ENCODE data around the gene SPPL3. TPM values are rescaled to one million over a fixed set of nuclear protein-coding genes. Genes with fewer than 3 reads are reported as not detected.

SPPL3 gene
- total RNA-seq, 4 donors from 2014 or later: 25.7 to 37.5 (median 34.7) TPM

DNA sequence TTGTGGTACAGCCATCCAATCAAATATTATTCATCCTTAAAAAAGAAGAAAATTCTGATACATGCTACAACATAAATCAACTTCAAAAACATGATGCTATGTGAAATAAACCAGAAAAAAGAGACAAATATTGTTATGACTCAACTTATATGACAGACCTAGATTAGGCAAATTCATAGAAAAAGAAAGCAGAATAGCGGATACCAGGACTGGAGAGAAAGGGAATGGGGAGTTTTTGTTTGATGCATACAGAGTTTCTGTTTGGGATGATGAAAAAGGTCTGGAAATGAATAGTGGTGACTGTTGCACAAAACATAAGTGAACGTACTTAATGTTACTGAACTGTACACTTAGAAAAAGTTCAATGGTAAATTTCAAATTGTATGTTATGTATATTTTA lies 82.3 kb downstream of the SPPL3 start:
- H3K27ac ChIP-seq: no peak overlapping the region
- no peak for DNase-seq
- H3K4me1 ChIP-seq: peaks cover 13 to 31% of the 10 kb centered on the region in 2 donors
- no peak for TF ChIP-seq POLR2A (IDR thresholded peaks at IDR 0.05)
- TF ChIP-seq, protein P1, sequence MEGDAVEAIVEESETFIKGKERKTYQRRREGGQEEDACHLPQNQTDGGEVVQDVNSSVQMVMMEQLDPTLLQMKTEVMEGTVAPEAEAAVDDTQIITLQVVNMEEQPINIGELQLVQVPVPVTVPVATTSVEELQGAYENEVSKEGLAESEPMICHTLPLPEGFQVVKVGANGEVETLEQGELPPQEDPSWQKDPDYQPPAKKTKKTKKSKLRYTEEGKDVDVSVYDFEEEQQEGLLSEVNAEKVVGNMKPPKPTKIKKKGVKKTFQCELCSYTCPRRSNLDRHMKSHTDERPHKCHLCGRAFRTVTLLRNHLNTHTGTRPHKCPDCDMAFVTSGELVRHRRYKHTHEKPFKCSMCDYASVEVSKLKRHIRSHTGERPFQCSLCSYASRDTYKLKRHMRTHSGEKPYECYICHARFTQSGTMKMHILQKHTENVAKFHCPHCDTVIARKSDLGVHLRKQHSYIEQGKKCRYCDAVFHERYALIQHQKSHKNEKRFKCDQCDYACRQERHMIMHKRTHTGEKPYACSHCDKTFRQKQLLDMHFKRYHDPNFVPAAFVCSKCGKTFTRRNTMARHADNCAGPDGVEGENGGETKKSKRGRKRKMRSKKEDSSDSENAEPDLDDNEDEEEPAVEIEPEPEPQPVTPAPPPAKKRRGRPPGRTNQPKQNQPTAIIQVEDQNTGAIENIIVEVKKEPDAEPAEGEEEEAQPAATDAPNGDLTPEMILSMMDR (IDR thresholded peaks at IDR 0.05): no peak
- no peaks in the 10 kb centered on the region for H3K36me3 ChIP-seq
- 65 to 95% methylated on average over 2 of the region's 2 CpGs for WGBS, 2 donors
- intact Hi-C loops (cut with DNase I): no loop called here
- H3K27me3 ChIP-seq: no peaks in the 10 kb centered on the region
- no peak overlapping the region for H3K4me3 ChIP-seq (replicated peaks in 1 of 3)
- no peaks in the 10 kb centered on the region for H3K9me3 ChIP-seq

DNA sequence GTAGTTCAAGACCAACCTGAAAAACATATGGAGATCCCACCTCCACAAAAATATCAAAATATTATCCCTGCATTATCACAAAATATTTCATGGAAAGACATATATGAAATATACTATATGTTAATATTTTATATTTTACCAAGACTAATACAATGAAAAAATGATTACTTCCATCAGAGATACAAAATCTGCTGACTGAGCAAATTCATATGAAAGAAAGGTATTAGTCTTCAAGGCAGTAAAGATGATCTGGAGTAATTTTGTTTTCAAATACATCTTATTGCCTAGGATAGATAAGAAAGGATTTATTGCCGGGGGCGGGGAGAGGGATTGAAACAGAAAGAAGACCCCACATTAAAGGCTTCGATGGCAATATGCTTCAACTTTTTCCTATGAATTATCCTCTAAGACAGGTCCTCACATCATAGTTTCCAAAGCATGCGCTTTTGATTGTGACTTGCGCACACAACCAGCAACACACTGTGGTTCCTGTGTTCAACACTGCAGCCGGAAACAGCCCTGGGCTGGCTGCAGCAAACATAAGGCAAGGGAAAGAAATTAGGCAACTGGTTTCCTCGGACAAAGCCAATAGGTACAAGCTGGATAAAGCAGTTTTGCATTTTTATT lies 83.2 kb downstream of the SPPL3 start:
- Histone ChIP-seq H3K4me1 (peaks cover 7 to 25% of the 10 kb centered on the region in 2 donors), H3K4me3 (replicated peaks in 1 of 3) (no peak overlapping the region), H3K27ac (no peak overlapping the region), H3K36me3 (no peaks in the 10 kb centered on the region), H3K27me3 (no peaks in the 10 kb centered on the region), H3K9me3 (no peaks in the 10 kb centered on the region)
- intact Hi-C loops (cut with DNase I): no loop called here
- no peak for DNase-seq
- TF ChIP-seq, protein P1 (IDR thresholded peaks at IDR 0.05): no peak
- TF ChIP-seq POLR2A (IDR thresholded peaks at IDR 0.05): no peak
- 85% methylated on average over 7 of the region's 7 CpGs for WGBS, 2 donors

DNA sequence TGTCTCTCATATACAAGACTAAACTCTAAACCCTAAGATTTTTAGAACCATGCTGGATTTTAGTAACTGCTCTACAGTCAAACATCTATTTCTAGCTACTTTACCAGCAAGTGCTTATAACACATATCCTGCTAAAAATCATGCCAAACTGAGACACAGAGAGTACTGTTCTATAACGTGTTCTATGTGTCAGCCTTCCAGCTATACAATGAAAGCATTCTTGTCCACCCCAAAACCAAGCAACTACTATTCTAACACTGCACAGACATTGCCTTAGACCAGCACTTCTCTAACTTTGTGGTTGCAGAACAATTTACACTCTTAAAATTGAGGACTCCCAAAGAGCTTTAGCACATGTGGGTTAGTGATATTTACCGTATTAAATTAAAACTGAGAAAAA lies 85.7 kb downstream of the SPPL3 start:
- Histone ChIP-seq H3K27me3 (no peaks in the 10 kb centered on the region), H3K4me1 (peaks cover 15 to 32% of the 10 kb centered on the region in 2 donors)
- 87 to 88% methylated on average over 2 of the region's 2 CpGs for WGBS, 2 donors

DNA sequence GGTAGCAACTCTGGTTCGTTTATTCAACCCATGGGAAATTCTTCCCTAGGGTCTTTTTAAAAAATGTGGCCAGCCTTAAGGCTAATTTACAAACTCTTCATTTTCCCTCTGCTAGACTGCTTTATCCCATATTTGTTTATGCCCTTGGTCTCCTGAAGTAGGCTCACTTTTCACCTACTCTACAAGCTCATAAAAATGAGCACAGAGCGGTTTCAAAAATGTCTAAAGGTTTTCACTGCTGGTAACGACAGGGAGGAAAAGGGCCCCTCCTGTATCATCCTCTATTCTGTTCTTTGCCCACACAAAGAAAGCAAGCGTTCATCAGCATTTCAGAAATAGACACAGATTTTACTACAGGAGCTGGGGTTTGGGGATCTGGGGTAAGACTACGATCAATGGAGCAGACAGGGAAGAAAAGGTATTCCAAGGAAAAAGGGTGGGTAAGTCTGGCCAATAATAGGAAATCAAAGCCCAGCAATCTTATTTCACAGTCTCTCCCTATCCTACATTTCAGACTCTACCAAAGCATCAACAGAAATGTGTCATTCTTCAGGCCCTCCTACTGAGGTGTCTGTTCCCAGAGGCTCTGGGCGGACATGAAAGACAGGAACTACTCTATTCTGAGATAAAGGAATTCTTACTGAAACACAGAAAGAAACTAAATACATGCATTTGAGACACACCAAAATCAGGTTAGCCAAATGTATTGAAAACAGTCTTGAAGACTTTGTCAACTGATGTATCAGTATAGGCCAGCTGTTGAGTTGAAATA lies 86.4 kb downstream of the SPPL3 start:
- intact Hi-C loops (cut with DNase I): no loop called here
- Histone ChIP-seq H3K27me3 (no peaks in the 10 kb centered on the region), H3K27ac (no peak overlapping the region), H3K4me3 (replicated peaks in 1 of 3) (no peak overlapping the region), H3K9me3 (no peaks in the 10 kb centered on the region), H3K4me1 (peaks cover 9 to 25% of the 10 kb centered on the region in 2 donors), H3K36me3 (no peaks in the 10 kb centered on the region)
- no peak for DNase-seq
- WGBS, 2 donors: 85 to 92% methylated on average over 6 of the region's 6 CpGs
- no peak for TF ChIP-seq POLR2A (IDR thresholded peaks at IDR 0.05)

More for the DNA sequence above, 85.7 kb downstream of the SPPL3 start:
- no peak overlapping the region for H3K4me3 ChIP-seq (replicated peaks in 1 of 3)
- no peak for TF ChIP-seq POLR2A (IDR thresholded peaks at IDR 0.05)
- TF ChIP-seq, protein P1 (IDR thresholded peaks at IDR 0.05): no peak
- no peak overlapping the region for H3K27ac ChIP-seq
- DNase-seq: no peak
- H3K36me3 ChIP-seq: no peaks in the 10 kb centered on the region
- no peaks in the 10 kb centered on the region for H3K9me3 ChIP-seq
- intact Hi-C loops (cut with DNase I): no loop called here

DNA sequence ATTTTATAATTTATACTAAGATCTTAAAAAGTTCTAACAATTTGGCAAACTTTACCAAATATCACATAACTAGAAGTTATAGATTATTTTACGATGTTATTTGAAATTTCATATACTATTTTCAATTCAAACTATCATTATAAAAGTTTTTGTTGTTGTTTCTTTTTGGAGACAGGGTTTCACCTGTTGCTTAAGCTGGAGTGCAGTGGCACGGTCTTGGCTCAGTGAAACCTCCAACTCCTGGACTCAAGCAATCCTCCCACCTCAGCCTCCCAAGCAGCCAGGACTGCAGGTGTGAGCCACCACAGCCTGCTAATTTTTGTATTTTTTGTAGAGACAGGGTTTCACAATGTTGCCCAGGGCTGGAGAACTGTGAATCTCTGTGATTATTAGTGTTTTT lies 87.8 kb downstream of the SPPL3 start:
- H3K27ac ChIP-seq: no peak overlapping the region
- intact Hi-C loops (cut with DNase I): no loop called here
- WGBS, 2 donors: 51 to 74% methylated on average over 2 of the region's 2 CpGs
- H3K27me3 ChIP-seq: no peaks in the 10 kb centered on the region
- DNase-seq: no peak
- no peak for TF ChIP-seq POLR2A (IDR thresholded peaks at IDR 0.05)
- TF ChIP-seq, protein P1 (IDR thresholded peaks at IDR 0.05): no peak
- H3K36me3 ChIP-seq: no peaks in the 10 kb centered on the region
- no peaks in the 10 kb centered on the region for H3K9me3 ChIP-seq
- no peak overlapping the region for H3K4me3 ChIP-seq (replicated peaks in 1 of 3)
- H3K4me1 ChIP-seq: peaks cover 7 to 16% of the 10 kb centered on the region in 2 donors
